Mesendoderm (in vitro differentiated cells): ENCODE data around the gene PFN4.
"Not testable (repeated sequence)": the region's sequence is repeated elsewhere in the genome, so short reads cannot be mapped to it uniquely, and the experiment has no call there.

ENCODE experiments used
- DNase-seq: peaks from one replicate; pipeline ENCODE4 v3.0.0; 2013
- H2AK5ac ChIP-seq: 2 replicates; pipeline ENCODE4 v1.6.1; 2013; ENCODE audit warnings: low read length, inconsistent platforms
- H2BK120ac ChIP-seq: 2 replicates; pipeline ENCODE4 v1.6.1; 2013; ENCODE audit warnings: low read depth, mild to moderate bottlenecking, low read length, moderate library complexity, mixed read lengths
- H2BK15ac ChIP-seq: replicated peaks from 2 replicates; pipeline ENCODE4 v1.6.1; 2013; ENCODE audit warnings: low read depth, mild to moderate bottlenecking, moderate library complexity
- H2BK5ac ChIP-seq: 2 replicates; pipeline ENCODE4 v1.6.1; 2013; ENCODE audit warnings: low read length, inconsistent platforms
- H3K18ac ChIP-seq: 2 replicates; pipeline ENCODE4 v1.6.1; 2013; ENCODE audit warnings: mild to moderate bottlenecking, low read length, mixed read lengths
- H3K23ac ChIP-seq: one replicate; pipeline ENCODE4 v1.6.1; 2013; ENCODE audit warnings: low read length
- H3K27ac ChIP-seq: 2 replicates; pipeline ENCODE4 v1.5.1; 2013; ENCODE audit warnings: low read depth, mild to moderate bottlenecking, inconsistent platforms, low read length, moderate library complexity
- H3K27me3 ChIP-seq: 2 replicates; pipeline ENCODE4 v1.6.1; 2013; ENCODE audit warnings: low read length, control low read depth, mild to moderate bottlenecking, inconsistent platforms; ENCODE audit not compliant: insufficient read depth, poor library complexity
- H3K36me3 ChIP-seq: 2 replicates; pipeline ENCODE4 v1.6.1; 2013; ENCODE audit warnings: low read length, inconsistent platforms; ENCODE audit not compliant: control insufficient read depth, insufficient read depth
- H3K4ac ChIP-seq: one replicate; pipeline ENCODE4 v1.6.1; 2013; ENCODE audit warnings: low read depth, mild to moderate bottlenecking, low read length, moderate library complexity
- H3K4me1 ChIP-seq: 2 replicates; pipeline ENCODE4 v1.6.1; 2013; ENCODE audit warnings: low read depth, low read length, inconsistent platforms; ENCODE audit not compliant: control insufficient read depth
- H3K4me2 ChIP-seq: 2 replicates; pipeline ENCODE4 v1.6.1; 2013; ENCODE audit warnings: low read length
- H3K4me3 ChIP-seq: 2 replicates; pipeline ENCODE4 v1.5.1; 2013; ENCODE audit warnings: mild to moderate bottlenecking, low read length
- H3K56ac ChIP-seq: one replicate; pipeline ENCODE4 v1.6.1; 2013; ENCODE audit warnings: low read length
- H3K79me1 ChIP-seq: 2 replicates; pipeline ENCODE4 v1.6.1; 2013; ENCODE audit warnings: low read length, inconsistent platforms
- H3K79me2 ChIP-seq: 2 replicates; pipeline ENCODE4 v1.6.1; 2013; ENCODE audit warnings: mild to moderate bottlenecking, low read length; ENCODE audit not compliant: control insufficient read depth, insufficient read depth
- H3K9ac ChIP-seq: 2 replicates; pipeline ENCODE4 v1.6.1; 2013; ENCODE audit warnings: low read length, inconsistent platforms
- H4K5ac ChIP-seq: one replicate; pipeline ENCODE4 v1.6.1; 2013; ENCODE audit warnings: low read length
- H4K8ac ChIP-seq: one replicate; pipeline ENCODE4 v1.6.1; 2013; ENCODE audit warnings: low read depth, mild to moderate bottlenecking, control low read depth, low read length, moderate library complexity
- WGBS: extraction: QIAGEN DNeasy Blood & Tissue Kit; methylation state at CpG from one replicate; pipeline ENCODE4 v1.1.7; 2013; ENCODE audit warnings: low lambda C conversion rate, missing lambda C conversion rate; ENCODE audit not compliant: insufficient coverage; ENCODE audit errors: extremely low coverage; 5-methylcytosine and 5-hydroxymethylcytosine counted together

PFN4 gene

GRCh38 chr2:24093270-24093669, 29.9 kb downstream of the PFN4 start:
- not testable (repeated sequence) for H3K4me2 ChIP-seq, H3K56ac ChIP-seq, H3K9ac ChIP-seq, H2BK15ac ChIP-seq, H2BK5ac ChIP-seq, H3K36me3 ChIP-seq, H3K18ac ChIP-seq, H2AK5ac ChIP-seq, H3K4me1 ChIP-seq, DNase-seq, H3K4ac ChIP-seq, H4K8ac ChIP-seq, H4K5ac ChIP-seq, H3K23ac ChIP-seq, H3K4me3 ChIP-seq, H3K79me2 ChIP-seq, H3K79me1 ChIP-seq, H3K27ac ChIP-seq, H2BK120ac ChIP-seq, H3K27me3 ChIP-seq
- WGBS, result no CpG with 5 or more reads among the region's 5 CpGs

GRCh38 chr2:24088821-24089359, 34.2 kb downstream of the PFN4 start:
- H3K4me1 ChIP-seq, result no peaks in the 10 kb centered on the region
- no peak overlapping the region for H2AK5ac ChIP-seq
- no CpG with 5 or more reads among the region's 2 CpGs for WGBS

GRCh38 chr2:24087032-24087431, 36.1 kb downstream of the PFN4 start:
- no peak overlapping the region for H2BK120ac ChIP-seq
- H3K23ac ChIP-seq, result no peak overlapping the region
- H3K36me3 ChIP-seq, result peaks cover 1% of the 10 kb centered on the region
- H3K4me1 ChIP-seq, result peaks cover 3% of the 10 kb centered on the region
- no peak overlapping the region for H3K9ac ChIP-seq
- DNase-seq, result no peak
- H4K8ac ChIP-seq, result no peak overlapping the region
- no peak overlapping the region for H3K4me3 ChIP-seq
- H4K5ac ChIP-seq, result no peak overlapping the region
- H3K79me2 ChIP-seq, result no peaks in the 10 kb centered on the region
- no peak overlapping the region for H2AK5ac ChIP-seq
- no peak overlapping the region for H3K27ac ChIP-seq
- no peaks in the 10 kb centered on the region for H3K79me1 ChIP-seq
- no CpG with 5 or more reads among the region's 3 CpGs for WGBS
- H2BK15ac ChIP-seq, result no peak overlapping the region
- no peak overlapping the region for H3K4ac ChIP-seq
- H3K4me2 ChIP-seq, result no peak overlapping the region
- H3K18ac ChIP-seq, result no peak overlapping the region
- H3K56ac ChIP-seq, result no peak overlapping the region
- no peaks in the 10 kb centered on the region for H3K27me3 ChIP-seq
- no peak overlapping the region for H2BK5ac ChIP-seq

More at GRCh38 chr2:24088821-24089359, 34.2 kb downstream of the PFN4 start:
- no peak overlapping the region for H4K5ac ChIP-seq
- no peak for DNase-seq
- H2BK15ac ChIP-seq, result no peak overlapping the region
- H3K4me3 ChIP-seq, result no peak overlapping the region
- H3K23ac ChIP-seq, result no peak overlapping the region
- no peak overlapping the region for H3K9ac ChIP-seq
- H3K36me3 ChIP-seq, result no peaks in the 10 kb centered on the region
- H3K4me2 ChIP-seq, result no peak overlapping the region
- no peak overlapping the region for H4K8ac ChIP-seq
- H3K27ac ChIP-seq, result no peak overlapping the region
- no peak overlapping the region for H2BK120ac ChIP-seq
- H3K4ac ChIP-seq, result no peak overlapping the region
- no peak overlapping the region for H3K18ac ChIP-seq
- H2BK5ac ChIP-seq, result no peak overlapping the region
- H3K56ac ChIP-seq, result no peak overlapping the region
- H3K79me2 ChIP-seq, result no peaks in the 10 kb centered on the region
- H3K27me3 ChIP-seq, result no peaks in the 10 kb centered on the region
- H3K79me1 ChIP-seq, result no peaks in the 10 kb centered on the region

DNA sequence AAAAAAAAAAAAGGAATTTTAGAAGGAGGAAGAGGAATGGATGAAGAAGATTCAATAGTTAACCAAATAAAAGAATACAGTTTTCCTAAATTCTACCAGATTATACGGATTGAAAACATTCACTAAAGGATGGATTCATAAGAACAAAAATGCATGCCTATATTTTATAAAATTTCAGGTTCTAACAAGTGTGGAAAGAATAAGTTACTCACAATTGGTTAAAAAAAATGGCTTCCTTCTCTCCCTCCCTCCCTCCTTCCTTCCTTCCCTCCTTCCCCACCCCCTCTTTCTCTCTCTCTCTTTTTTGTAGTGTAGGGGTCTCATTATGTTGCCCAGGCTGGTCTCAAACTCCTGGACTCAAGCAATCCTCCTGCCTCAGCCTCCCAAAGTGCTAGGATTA, 36.9 kb downstream of the PFN4 start:
- no CpG with 5 or more reads among the region's 1 CpG for WGBS
- peaks cover 3% of the 10 kb centered on the region for H3K4me1 ChIP-seq

DNA sequence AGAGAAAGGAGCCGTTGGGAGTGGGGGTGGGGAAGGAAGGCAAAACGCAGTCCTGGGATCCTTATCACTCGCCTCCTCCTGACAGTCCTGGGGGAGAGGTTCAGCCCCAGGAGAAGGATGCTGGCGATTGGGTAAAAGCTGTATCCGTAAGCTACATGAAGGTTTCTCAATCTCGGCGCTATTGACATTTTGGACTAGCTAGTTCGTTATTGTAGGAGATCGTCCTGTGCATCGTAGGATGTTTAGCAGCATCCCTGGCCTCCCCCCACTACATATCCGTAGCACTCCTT, 38.0 kb downstream of the PFN4 start:
- Histone ChIP-seq H3K4ac (no peak overlapping the region), H3K4me1 (peaks cover 3% of the 10 kb centered on the region), H2BK15ac (no peak overlapping the region), H3K79me2 (no peaks in the 10 kb centered on the region), H3K36me3 (peaks cover 1% of the 10 kb centered on the region), H3K4me2 (peak overlapping the region; percentile 45), H4K5ac (no peak overlapping the region), H4K8ac (no peak overlapping the region), H3K27me3 (no peaks in the 10 kb centered on the region), H3K23ac (no peak overlapping the region), H3K27ac (peak overlapping the region; percentile 90), H3K56ac (peak overlapping the region; percentile 92), H2BK5ac (no peak overlapping the region), H3K18ac (peak overlapping the region; percentile 65), H2AK5ac (no peak overlapping the region), H3K4me3 (peak overlapping the region; percentile 49), H3K79me1 (no peaks in the 10 kb centered on the region), H3K9ac (peak overlapping the region; percentile 78), H2BK120ac (no peak overlapping the region)
- no CpG with 5 or more reads among the region's 11 CpGs for WGBS
- DNase-seq, result no peak

More for the DNA sequence above, 36.9 kb downstream of the PFN4 start:
- H3K27ac ChIP-seq, result no peak overlapping the region
- H3K79me1 ChIP-seq, result no peaks in the 10 kb centered on the region
- H3K9ac ChIP-seq, result no peak overlapping the region
- no peak overlapping the region for H2BK120ac ChIP-seq
- no peak overlapping the region for H2BK5ac ChIP-seq
- H4K5ac ChIP-seq, result no peak overlapping the region
- H3K4me2 ChIP-seq, result no peak overlapping the region
- no peak overlapping the region for H3K4ac ChIP-seq
- DNase-seq, result no peak
- no peak overlapping the region for H3K23ac ChIP-seq
- no peak overlapping the region for H2BK15ac ChIP-seq
- no peaks in the 10 kb centered on the region for H3K79me2 ChIP-seq
- H4K8ac ChIP-seq, result no peak overlapping the region
- no peak overlapping the region for H3K18ac ChIP-seq
- peaks cover 1% of the 10 kb centered on the region for H3K36me3 ChIP-seq
- no peak overlapping the region for H2AK5ac ChIP-seq
- H3K4me3 ChIP-seq, result no peak overlapping the region
- H3K56ac ChIP-seq, result no peak overlapping the region
- no peaks in the 10 kb centered on the region for H3K27me3 ChIP-seq
